ENCODE results near the gene GNB5. TPM values are rescaled to one million over a fixed set of nuclear protein-coding genes. Genes with fewer than 3 reads are reported as not detected.

The GNB5 gene
- 13.7 and 17.1 TPM in 2 replicates for total RNA-seq (2016; rRNA removed; fragmentation: Illumina TruSeq; extraction: Trizol)
- total RNA-seq (2016; cell fraction: cytosol; rRNA removed; fragmentation: Illumina TruSeq; extraction: Trizol; ENCODE audit: low read depth), result 5.4 and 6.6 TPM in 2 replicates
- 12.6 and 16.2 TPM in 2 replicates for total RNA-seq (2016; cell fraction: insoluble cytoplasmic fraction; rRNA removed; fragmentation: Illumina TruSeq; extraction: Trizol)
- total RNA-seq (2016; cell fraction: membrane; rRNA removed; fragmentation: Illumina TruSeq; extraction: Trizol), result 13.3 and 14.1 TPM in 2 replicates
- 7.2 and 7.4 TPM in 2 replicates for total RNA-seq (2016; cell fraction: nucleus; rRNA removed; fragmentation: Illumina TruSeq; extraction: Trizol)
- 14.4 and 19.7 TPM in 2 replicates for polyA plus RNA-seq (2011; rRNA removed)
- 17.2 and 23.8 TPM in 2 replicates for polyA plus RNA-seq (2011; cell fraction: cytosol; rRNA removed)
- 14.8 and 18.3 TPM in 2 replicates for polyA plus RNA-seq (2011; cell fraction: nucleus; rRNA removed)
- 21.2 and 28.3 TPM in 2 replicates for polyA plus RNA-seq (2012)
- 5.0 and 5.9 TPM in 2 replicates for polyA plus RNA-seq (2016; cell fraction: cytosol; fragmentation: Illumina TruSeq; extraction: Trizol; ENCODE audit: low read depth)
- 15.6 and 16.3 TPM in 2 replicates for polyA plus RNA-seq (2016; cell fraction: insoluble cytoplasmic fraction; fragmentation: Illumina TruSeq; extraction: Trizol; ENCODE audit: low read depth)
- polyA plus RNA-seq (2016; cell fraction: membrane; fragmentation: Illumina TruSeq; extraction: Trizol; ENCODE audit: low read depth), result 9.1 and 9.7 TPM in 2 replicates
- 9.1 and 9.3 TPM in 2 replicates for polyA plus RNA-seq (2016; cell fraction: nucleus; fragmentation: Illumina TruSeq; extraction: Trizol; ENCODE audit: insufficient read depth, low read depth)
- 18.1 and 41.8 TPM in 2 replicates for polyA minus RNA-seq (2011; rRNA and poly(A)+ RNA removed; ENCODE audit: low replicate concordance)
- 13.5 and 18.1 TPM in 2 replicates for polyA minus RNA-seq (2011; cell fraction: cytosol; rRNA and poly(A)+ RNA removed)
- polyA minus RNA-seq (2011; cell fraction: nucleus; rRNA and poly(A)+ RNA removed), result 22.7 and 26.6 TPM in 2 replicates
- Bru-seq, nascent RNA, result percentile 52 among the genes with signal in this experiment
- percentile 55 among the genes with signal in this experiment for BruChase-seq, experiment 1, labeled RNA remaining after a 6-hour chase
- percentile 52 among the genes with signal in this experiment for BruChase-seq, experiment 2, labeled RNA remaining after a 2-hour chase
- long read RNA-seq, experiment 1, transcript GNB5-202 (11 exons, 1,735 nt), result major isoform, 20 of 26 reads
- long read RNA-seq, experiment 1, partial matches to known transcripts, result 3 of 26 reads
- long read RNA-seq, experiment 1, other reads (novel, unspliced or antisense), result 2 of 26 reads
- long read RNA-seq, experiment 2, transcript GNB5-202 (11 exons, 1,735 nt), result major isoform, 6 of 32 reads
- long read RNA-seq, experiment 2, partial matches to known transcripts, result 3 of 32 reads
- long read RNA-seq, experiment 2, other reads (novel, unspliced or antisense), result 23 of 32 reads

DNA sequence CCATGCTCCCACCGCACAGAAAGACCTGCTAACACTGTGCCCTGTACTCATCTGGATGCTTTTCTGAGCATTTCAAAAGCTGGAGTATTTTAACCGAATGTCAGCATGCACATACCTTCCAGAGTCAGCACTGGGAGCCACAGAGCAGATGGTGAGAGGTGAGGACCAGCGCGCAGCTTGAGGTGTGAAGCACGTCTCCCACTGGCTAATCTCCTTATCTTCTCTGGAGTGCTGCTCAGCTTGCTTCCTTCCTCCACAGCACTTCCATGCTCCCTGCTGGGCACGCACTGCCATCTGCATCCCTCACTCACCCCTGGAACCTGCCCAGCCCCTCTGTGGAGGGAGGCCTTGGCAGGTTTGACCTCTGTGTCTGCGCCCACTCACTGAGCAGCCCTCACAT, at the start of gene GNB5:
Gene GNB5, minus strand, starts transcription at position 186 of the 400 bp plus-strand sequence. CDS start 6,716 bp downstream, outside the sequence.
- ChIA-PET CTCF (ENCODE audit: low intra/inter-chr PET ratio, low total read pairs) (no interaction called here), POLR2A (no interaction called here)
- H4K20me1 ChIP-seq (ENCODE audit: insufficient read depth, low read length), result no peaks in the 10 kb centered on the region
- peaks cover 5 to 21% of the 10 kb centered on the region in 2 experiments; a peak in 4 of 5 replicates for H3K36me3 ChIP-seq (replicated peaks in 1 of 2; ENCODE audit: control insufficient read depth in 1 of 2, insufficient read depth in 2 of 2, low read length in 2 of 2)
- no peaks in the 10 kb centered on the region for H3K9me3 ChIP-seq (ENCODE audit: low read length)
- H3K9ac ChIP-seq (ENCODE audit: insufficient read depth, low read depth, low read length), result no peak within 1 kb of the TSS
- FAIRE-seq, result no peak
- WGBS (ENCODE audit: low lambda C conversion rate), result 86% methylated on average over 7 of the region's 7 CpGs
- DNase-seq (ENCODE audit: low spot score), result no peak
- peak; percentile 56 for ATAC-seq
- TF ChIP-seq REXO4 (CRISPR knock-in tag; IDR thresholded peaks at IDR 0.05; ENCODE audit: borderline replicate concordance), result no peak
- TF ChIP-seq ZBTB33 (CRISPR knock-in tag; IDR thresholded peaks at IDR 0.05), result 0 out of 2 replicates have a peak, but pooled peaks have one; percentile 27
- TF ChIP-seq MIXL1 (CRISPR knock-in tag; IDR thresholded peaks at IDR 0.05), result no peak
- TF ChIP-seq, protein P1, sequence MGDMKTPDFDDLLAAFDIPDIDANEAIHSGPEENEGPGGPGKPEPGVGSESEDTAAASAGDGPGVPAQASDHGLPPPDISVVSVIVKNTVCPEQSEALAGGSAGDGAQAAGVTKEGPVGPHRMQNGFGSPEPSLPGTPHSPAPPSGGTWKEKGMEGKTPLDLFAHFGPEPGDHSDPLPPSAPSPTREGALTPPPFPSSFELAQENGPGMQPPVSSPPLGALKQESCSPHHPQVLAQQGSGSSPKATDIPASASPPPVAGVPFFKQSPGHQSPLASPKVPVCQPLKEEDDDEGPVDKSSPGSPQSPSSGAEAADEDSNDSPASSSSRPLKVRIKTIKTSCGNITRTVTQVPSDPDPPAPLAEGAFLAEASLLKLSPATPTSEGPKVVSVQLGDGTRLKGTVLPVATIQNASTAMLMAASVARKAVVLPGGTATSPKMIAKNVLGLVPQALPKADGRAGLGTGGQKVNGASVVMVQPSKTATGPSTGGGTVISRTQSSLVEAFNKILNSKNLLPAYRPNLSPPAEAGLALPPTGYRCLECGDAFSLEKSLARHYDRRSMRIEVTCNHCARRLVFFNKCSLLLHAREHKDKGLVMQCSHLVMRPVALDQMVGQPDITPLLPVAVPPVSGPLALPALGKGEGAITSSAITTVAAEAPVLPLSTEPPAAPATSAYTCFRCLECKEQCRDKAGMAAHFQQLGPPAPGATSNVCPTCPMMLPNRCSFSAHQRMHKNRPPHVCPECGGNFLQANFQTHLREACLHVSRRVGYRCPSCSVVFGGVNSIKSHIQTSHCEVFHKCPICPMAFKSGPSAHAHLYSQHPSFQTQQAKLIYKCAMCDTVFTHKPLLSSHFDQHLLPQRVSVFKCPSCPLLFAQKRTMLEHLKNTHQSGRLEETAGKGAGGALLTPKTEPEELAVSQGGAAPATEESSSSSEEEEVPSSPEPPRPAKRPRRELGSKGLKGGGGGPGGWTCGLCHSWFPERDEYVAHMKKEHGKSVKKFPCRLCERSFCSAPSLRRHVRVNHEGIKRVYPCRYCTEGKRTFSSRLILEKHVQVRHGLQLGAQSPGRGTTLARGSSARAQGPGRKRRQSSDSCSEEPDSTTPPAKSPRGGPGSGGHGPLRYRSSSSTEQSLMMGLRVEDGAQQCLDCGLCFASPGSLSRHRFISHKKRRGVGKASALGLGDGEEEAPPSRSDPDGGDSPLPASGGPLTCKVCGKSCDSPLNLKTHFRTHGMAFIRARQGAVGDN (CRISPR knock-in tag; IDR thresholded peaks at IDR 0.05), result 0 out of 2 replicates have a peak, but pooled peaks have one; percentile 13
- TF ChIP-seq, protein P2, sequence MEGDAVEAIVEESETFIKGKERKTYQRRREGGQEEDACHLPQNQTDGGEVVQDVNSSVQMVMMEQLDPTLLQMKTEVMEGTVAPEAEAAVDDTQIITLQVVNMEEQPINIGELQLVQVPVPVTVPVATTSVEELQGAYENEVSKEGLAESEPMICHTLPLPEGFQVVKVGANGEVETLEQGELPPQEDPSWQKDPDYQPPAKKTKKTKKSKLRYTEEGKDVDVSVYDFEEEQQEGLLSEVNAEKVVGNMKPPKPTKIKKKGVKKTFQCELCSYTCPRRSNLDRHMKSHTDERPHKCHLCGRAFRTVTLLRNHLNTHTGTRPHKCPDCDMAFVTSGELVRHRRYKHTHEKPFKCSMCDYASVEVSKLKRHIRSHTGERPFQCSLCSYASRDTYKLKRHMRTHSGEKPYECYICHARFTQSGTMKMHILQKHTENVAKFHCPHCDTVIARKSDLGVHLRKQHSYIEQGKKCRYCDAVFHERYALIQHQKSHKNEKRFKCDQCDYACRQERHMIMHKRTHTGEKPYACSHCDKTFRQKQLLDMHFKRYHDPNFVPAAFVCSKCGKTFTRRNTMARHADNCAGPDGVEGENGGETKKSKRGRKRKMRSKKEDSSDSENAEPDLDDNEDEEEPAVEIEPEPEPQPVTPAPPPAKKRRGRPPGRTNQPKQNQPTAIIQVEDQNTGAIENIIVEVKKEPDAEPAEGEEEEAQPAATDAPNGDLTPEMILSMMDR (CRISPR knock-in tag; IDR thresholded peaks at IDR 0.05), result peak; percentile 32; the same call in 1 of the 2 replicates
- peak; percentile 10; the same call in 1 of the 2 replicates for TF ChIP-seq STAG1 (CRISPR knock-in tag; IDR thresholded peaks at IDR 0.05)
- H3K4me1 ChIP-seq (ENCODE audit: insufficient read depth, low read length), result peaks cover 10% of the 10 kb centered on the region
- no TSS peak for BruUV-seq (replicated peaks)
- in situ Hi-C loops (cut with HindIII; ENCODE audit: extremely low pct_ligation_motif_present, low pct_unique_long_range_greater_than_20kb), result no loop called here
- no peaks in the 10 kb centered on the region for H3K27me3 ChIP-seq (ENCODE audit: control insufficient read depth in 1 of 2, insufficient read depth in 2 of 2, low read length in 2 of 2)
- no peak within 1 kb of the TSS for H2AFZ ChIP-seq (ENCODE audit: low read length)
- no peak within 1 kb of the TSS for H3K4me2 ChIP-seq (ENCODE audit: low read depth, low read length)
- no peak within 1 kb of the TSS for H3K4me3 ChIP-seq (replicated peaks in 1 of 3; ENCODE audit: insufficient read depth in 1 of 3, low read depth in 2 of 3, low read length in 3 of 3)
- H3K79me2 ChIP-seq (ENCODE audit: insufficient read depth, low read length), result no peaks in the 10 kb centered on the region
- no peak within 1 kb of the TSS for H3K27ac ChIP-seq (ENCODE audit: extremely low read length, insufficient read depth, low read length)
- intact Hi-C loops (cut with micrococcal nuclease; ENCODE audit: unreplicated experiment), result no loop called here

Data from HepG2 (cell line).